Caco-2 (cell line): ENCODE results near the gene ADAMTSL1. TPM values are rescaled to one million over a fixed set of nuclear protein-coding genes. Genes with fewer than 3 reads are reported as not detected.

Experiments used
- BruUV-seq: library from RNA; stranded (reverse); fragments of 400-500 nt; replicated peaks from 2 replicates; lab custom pipeline; 2021; lab: Mats Ljungman, UMichigan
- CTCF ChIA-PET: fragments of 300-600 bp; sonication (Branson Sonifier 250); formaldehyde crosslinking; loops from one replicate; lab custom pipeline; 2022; ENCODE audit warnings: antibody characterized with exemption; lab: Charles Lee
- POLR2A ChIA-PET: fragments of 300-600 bp; sonication (Branson Sonifier 250); formaldehyde crosslinking; loops from one replicate; lab custom pipeline; 2022; ENCODE audit warnings: antibody characterized with exemption; lab: Charles Lee
- DNase-seq, 2 experiments: peaks; one replicate each; pipeline versions ENCODE4 v3.0.0 to v3.0.0-alpha.2; 2020 to 2022
- H3K27me3 ChIP-seq: replicated peaks from 2 replicates; pipeline ENCODE4 v1.6.0; 2011; ENCODE audit warnings: low read length; ENCODE audit not compliant: control insufficient read depth, insufficient read depth
- H3K36me3 ChIP-seq: 2 replicates; pipeline ENCODE4 v1.5.1; 2011; ENCODE audit warnings: low read length; ENCODE audit not compliant: control insufficient read depth, insufficient read depth
- H3K4me1 ChIP-seq: fragments of 250-450 bp; sonication (Bioruptor Pico); 2 replicates; pipeline ENCODE4 v1.5.1; 2020; ENCODE audit warnings: mild to moderate bottlenecking
- H3K4me3 ChIP-seq: 2 replicates; pipeline ENCODE4 v1.5.1; 2011; ENCODE audit warnings: low read depth, mild to moderate bottlenecking, control low read depth, low read length
- H3K9me3 ChIP-seq: fragments of 250-450 bp; sonication (Bioruptor Pico); 2 replicates; pipeline ENCODE4 v1.5.1; 2020; ENCODE audit warnings: mild to moderate bottlenecking, moderate library complexity
- H3K27ac Mint-ChIP-seq: one replicate; pipeline ENCODE4 v1.8.0; 2022; ENCODE audit warnings: mixed read lengths; ENCODE audit not compliant: unreplicated experiment
- H3K27me3 Mint-ChIP-seq: one replicate; pipeline ENCODE4 v1.8.0; 2022; ENCODE audit warnings: mixed read lengths; ENCODE audit not compliant: insufficient read depth, unreplicated experiment
- H3K36me3 Mint-ChIP-seq: one replicate; pipeline ENCODE4 v1.8.0; 2022; ENCODE audit warnings: mild to moderate bottlenecking, mixed read lengths; ENCODE audit not compliant: insufficient read depth, unreplicated experiment
- H3K4me1 Mint-ChIP-seq: one replicate; pipeline ENCODE4 v1.8.0; 2022; ENCODE audit warnings: low read depth, mixed read lengths; ENCODE audit not compliant: unreplicated experiment
- H3K4me3 Mint-ChIP-seq: one replicate; pipeline ENCODE4 v1.8.0; 2022; ENCODE audit warnings: mild to moderate bottlenecking, moderate library complexity, mixed read lengths; ENCODE audit not compliant: unreplicated experiment
- H3K9me3 Mint-ChIP-seq: one replicate; pipeline ENCODE4 v1.8.0; 2022; ENCODE audit warnings: mixed read lengths; ENCODE audit not compliant: unreplicated experiment
- CTCF ChIP-seq, 2 experiments: fragments of 200-600 bp in 1 of 2; IDR thresholded peaks; 1 replicate in 1 of 2; 2 replicates in 1 of 2; pipeline versions ENCODE4 v1.5.1 to v1.8.0; 2011 to 2022; ENCODE audit warnings: antibody characterized with exemption in 1 of 2, control low read depth in 1 of 2, inconsistent platforms in 1 of 2, low read depth in 1 of 2, low read length in 1 of 2, mild to moderate bottlenecking in 1 of 2, moderate library complexity in 1 of 2; ENCODE audit not compliant: insufficient read depth in 1 of 2, severe bottlenecking in 1 of 2, unreplicated experiment in 1 of 2
- intact Hi-C: fragments of 100-400 bp; cut with micrococcal nuclease; formaldehyde crosslinking; loops from one replicate; pipeline ENCODE4 v1.10.0; 2022; ENCODE audit not compliant: unreplicated experiment
- total RNA-seq: library from RNA; stranded (reverse); gene quantifications from 2 replicates; pipeline ENCODE4 v1.2.3, GENCODE V29; 2022

ADAMTSL1 gene
- total RNA-seq, 1 experiment from 2014 or later, result not detected

GRCh38 chr9:18626046-18626698, 152.2 kb downstream of the ADAMTSL1 start:
- Mint-ChIP-seq H3K27me3 (peaks cover 8% of the 10 kb centered on the region), H3K36me3 (no peaks in the 10 kb centered on the region), H3K4me3 (no peak overlapping the region), H3K4me1 (no peaks in the 10 kb centered on the region), H3K9me3 (no peaks in the 10 kb centered on the region), H3K27ac (no peak overlapping the region)
- Histone ChIP-seq H3K4me1 (no peaks in the 10 kb centered on the region), H3K4me3 (no peak overlapping the region), H3K9me3 (no peaks in the 10 kb centered on the region), H3K27me3 (no peaks in the 10 kb centered on the region), H3K36me3 (no peaks in the 10 kb centered on the region)
- intact Hi-C loops, result no loop called here
- DNase-seq, result no peak
- POLR2A ChIA-PET, result no interaction called here
- no peak for TF ChIP-seq CTCF (IDR thresholded peaks at IDR 0.05; ENCODE audit: insufficient read depth in 1 of 2, low read depth in 1 of 2, low read length in 1 of 2, severe bottlenecking in 1 of 2, unreplicated experiment in 1 of 2)
- CTCF ChIA-PET, result no interaction called here
- BruUV-seq, result no TSS peak

GRCh38 chr9:18629136-18629535, 155.2 kb downstream of the ADAMTSL1 start:
- Histone ChIP-seq H3K36me3 (no peaks in the 10 kb centered on the region), H3K4me3 (no peak overlapping the region), H3K9me3 (no peaks in the 10 kb centered on the region), H3K27me3 (no peaks in the 10 kb centered on the region), H3K4me1 (no peaks in the 10 kb centered on the region)
- POLR2A ChIA-PET, result no interaction called here
- no peak overlapping the region for H3K4me3 Mint-ChIP-seq
- CTCF ChIA-PET, result no interaction called here
- intact Hi-C loops, result no loop called here
- H3K27me3 Mint-ChIP-seq, result no peaks in the 10 kb centered on the region
- no peak overlapping the region for H3K27ac Mint-ChIP-seq
- no peaks in the 10 kb centered on the region for H3K36me3 Mint-ChIP-seq
- no peaks in the 10 kb centered on the region for H3K9me3 Mint-ChIP-seq
- DNase-seq, result no peak
- BruUV-seq, result no TSS peak
- H3K4me1 Mint-ChIP-seq, result no peaks in the 10 kb centered on the region
- no peak for TF ChIP-seq CTCF (IDR thresholded peaks at IDR 0.05; ENCODE audit: insufficient read depth in 1 of 2, low read depth in 1 of 2, low read length in 1 of 2, severe bottlenecking in 1 of 2, unreplicated experiment in 1 of 2)

GRCh38 chr9:18632632-18633403, 158.9 kb downstream of the ADAMTSL1 start:
- Histone ChIP-seq H3K27me3 (no peaks in the 10 kb centered on the region), H3K9me3 (no peaks in the 10 kb centered on the region), H3K4me3 (no peak overlapping the region), H3K36me3 (no peaks in the 10 kb centered on the region), H3K4me1 (no peaks in the 10 kb centered on the region)
- H3K27ac Mint-ChIP-seq, result no peak overlapping the region
- H3K36me3 Mint-ChIP-seq, result no peaks in the 10 kb centered on the region
- no peaks in the 10 kb centered on the region for H3K9me3 Mint-ChIP-seq
- no peak for DNase-seq
- H3K27me3 Mint-ChIP-seq, result peaks cover 2% of the 10 kb centered on the region
- ChIA-PET POLR2A (no interaction called here), CTCF (no interaction called here)
- intact Hi-C loops, result no loop called here
- no peak for TF ChIP-seq CTCF (IDR thresholded peaks at IDR 0.05; ENCODE audit: insufficient read depth in 1 of 2, low read depth in 1 of 2, low read length in 1 of 2, severe bottlenecking in 1 of 2, unreplicated experiment in 1 of 2)
- H3K4me1 Mint-ChIP-seq, result no peaks in the 10 kb centered on the region
- BruUV-seq, result no TSS peak
- no peak overlapping the region for H3K4me3 Mint-ChIP-seq
